Activated CD8-positive, alpha-beta T cell treated with anti-CD3 and anti-CD28 coated beads, Interleukin-2, amount 10 ng/mL, durations not matched to agents 7 days and 5 days (primary cell): Measurements from ENCODE around the gene ANXA4. TPM values are rescaled to one million over a fixed set of nuclear protein-coding genes. Genes with fewer than 3 reads are reported as not detected.
"Not testable (repeated sequence)": the region's sequence is repeated elsewhere in the genome, so short reads cannot be mapped to it uniquely, and the experiment has no call there.

Experiments
- ATAC-seq: fragments of 150-1000 bp; cut with Tn5 transposase; one replicate; pipeline ENCODE4 v1.10.0; 2021; ENCODE audit warnings: moderate library complexity
- CTCF ChIA-PET: fragments of 350-600 bp; sonication (Branson Sonifier 250); formaldehyde crosslinking; loops from one replicate; lab custom pipeline; 2021; ENCODE audit warnings: antibody characterized with exemption; lab: Charles Lee
- POLR2A ChIA-PET: fragments of 350-600 bp; sonication (Branson Sonifier 250); formaldehyde crosslinking; loops from one replicate; lab custom pipeline; 2021; ENCODE audit warnings: antibody characterized with exemption; lab: Charles Lee
- DNase-seq: peaks from one replicate; pipeline ENCODE4 v3.0.0-alpha.2; 2020
- H3K27ac Mint-ChIP-seq: one replicate; pipeline ENCODE4 v1.8.0; 2021; ENCODE audit warnings: mild to moderate bottlenecking, mixed read lengths
- H3K27me3 Mint-ChIP-seq: one replicate; pipeline ENCODE4 v1.8.0; 2021; ENCODE audit warnings: low read depth, mixed read lengths
- H3K36me3 Mint-ChIP-seq: one replicate; pipeline ENCODE4 v1.8.0; 2021; ENCODE audit warnings: low read depth, mixed read lengths
- H3K4me1 Mint-ChIP-seq: one replicate; pipeline ENCODE4 v1.8.0; 2021; ENCODE audit warnings: low read depth, mixed read lengths
- H3K4me3 Mint-ChIP-seq: one replicate; pipeline ENCODE4 v1.8.0; 2021; ENCODE audit warnings: mild to moderate bottlenecking, mixed read lengths
- H3K9me3 Mint-ChIP-seq: one replicate; pipeline ENCODE4 v1.8.0; 2022; ENCODE audit warnings: mixed read lengths; ENCODE audit not compliant: insufficient read depth
- total RNA-seq, 2 experiments: library from RNA; stranded (reverse); gene quantifications; one replicate each; pipeline ENCODE4 v1.2.3, GENCODE V29; 2021

ANXA4 gene
- total RNA-seq, 2 experiments from 2014 or later = 53.5 to 59.5 TPM

GRCh38 chr2:69704446-69704845 is 37.5 kb upstream of the ANXA4 start:
- Mint-ChIP-seq H3K36me3 (no peaks in the 10 kb centered on the region), H3K4me3 (no peak overlapping the region), H3K9me3 (no peaks in the 10 kb centered on the region), H3K27me3 (peaks cover 3% of the 10 kb centered on the region), H3K4me1 (peaks cover 3% of the 10 kb centered on the region), H3K27ac (no peak overlapping the region)
- DNase-seq = no peak
- no peak for ATAC-seq
- POLR2A ChIA-PET = no interaction called here
- CTCF ChIA-PET = interaction anchor here (0.9 kb wide), 1 partner anchor 60 kb away, joined by 3 read pairs; no protein-coding TSS in a partner anchor

- Mint-ChIP-seq H3K9me3 (no peaks in the 10 kb centered on the region), H3K4me1 (peaks cover 3% of the 10 kb centered on the region), H3K27me3 (no peaks in the 10 kb centered on the region), H3K4me3 (no peak overlapping the region), H3K27ac (no peak overlapping the region), H3K36me3 (no peaks in the 10 kb centered on the region)
- CTCF ChIA-PET = interaction anchor here (1.5 kb wide), 1 partner anchor 16 kb away, joined by 3 read pairs; no protein-coding TSS in a partner anchor
- ATAC-seq (no peak), DNase-seq (no peak)
- POLR2A ChIA-PET = no interaction called here
Observed at GRCh38 chr2:69709290-69709689, 32.6 kb upstream of the ANXA4 start.

- no peak overlapping the region for H3K4me3 Mint-ChIP-seq
- no peaks in the 10 kb centered on the region for H3K27me3 Mint-ChIP-seq
- H3K9me3 Mint-ChIP-seq = no peaks in the 10 kb centered on the region
- POLR2A ChIA-PET = no interaction called here
- no peak overlapping the region for H3K27ac Mint-ChIP-seq
- DNase-seq (no peak), ATAC-seq (no peak)
- CTCF ChIA-PET = interaction anchor here (1.8 to 6.5 kb wide), 2 partner anchors 13 to 149 kb away, joined by 8 to 90 read pairs; no protein-coding TSS in a partner anchor
- H3K36me3 Mint-ChIP-seq = no peaks in the 10 kb centered on the region
- H3K4me1 Mint-ChIP-seq = peaks cover 10% of the 10 kb centered on the region
Observed at GRCh38 chr2:69711971-69712370, 30.0 kb upstream of the ANXA4 start.

- CTCF ChIA-PET = interaction anchor here (0.6 to 6.5 kb wide), 19 partner anchors 9 to 329 kb away, joined by 3 to 90 read pairs (median 4); partner anchors contain the start of genes AAK1 and NFU1
- no peaks in the 10 kb centered on the region for H3K9me3 Mint-ChIP-seq
- no peaks in the 10 kb centered on the region for H3K27me3 Mint-ChIP-seq
- H3K27ac Mint-ChIP-seq = no peak overlapping the region
- peaks cover 7% of the 10 kb centered on the region for H3K4me1 Mint-ChIP-seq
- no peak overlapping the region for H3K4me3 Mint-ChIP-seq
- H3K36me3 Mint-ChIP-seq = no peaks in the 10 kb centered on the region
- no peak for DNase-seq
- ATAC-seq = no peak
- POLR2A ChIA-PET = interaction anchor here (0.7 to 2.5 kb wide), 2 partner anchors 68 to 70 kb away, joined by 3 to 14 read pairs; partner anchors contain the start of gene AAK1
Observed at GRCh38 chr2:69714024-69714423, 27.9 kb upstream of the ANXA4 start.

DNA sequence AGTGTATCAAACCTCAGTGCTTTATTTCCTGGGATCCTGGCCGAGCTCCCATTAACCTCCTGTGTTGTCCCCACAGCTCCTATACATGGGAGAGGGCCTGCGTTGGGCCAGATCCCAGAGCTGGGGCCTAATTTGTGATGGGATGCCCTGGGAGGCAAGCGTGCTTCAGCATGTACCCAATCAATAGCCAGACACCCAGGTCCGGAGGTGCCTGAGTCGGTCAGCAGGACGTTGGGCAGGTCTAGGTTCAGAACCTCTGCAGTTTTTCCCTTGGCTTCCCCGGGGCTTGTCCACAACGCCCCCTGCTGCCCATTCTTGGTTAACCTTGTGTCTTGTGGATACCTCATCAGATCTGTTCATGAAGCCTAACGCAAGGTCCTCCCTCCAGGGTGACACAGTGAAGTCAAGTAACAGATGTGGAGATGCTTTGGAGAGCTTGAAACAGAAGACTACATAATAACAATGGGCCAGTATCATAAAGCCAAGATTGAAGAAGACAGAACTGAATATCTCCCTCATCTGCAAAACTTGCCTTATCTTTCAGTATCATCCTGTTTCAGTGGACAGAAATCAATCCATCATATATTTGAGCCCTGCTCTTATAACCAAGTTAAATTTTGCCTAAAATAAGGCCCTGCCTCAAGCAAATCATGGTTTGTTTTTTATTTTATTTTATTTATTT is 27.3 kb upstream of the ANXA4 start:
- H3K4me3 Mint-ChIP-seq, H3K27ac Mint-ChIP-seq: not testable (repeated sequence)
- POLR2A ChIA-PET = interaction anchor here (2.5 kb wide), 1 partner anchor 71 kb away, joined by 14 read pairs; the partner anchor contains the start of gene AAK1

DNA sequence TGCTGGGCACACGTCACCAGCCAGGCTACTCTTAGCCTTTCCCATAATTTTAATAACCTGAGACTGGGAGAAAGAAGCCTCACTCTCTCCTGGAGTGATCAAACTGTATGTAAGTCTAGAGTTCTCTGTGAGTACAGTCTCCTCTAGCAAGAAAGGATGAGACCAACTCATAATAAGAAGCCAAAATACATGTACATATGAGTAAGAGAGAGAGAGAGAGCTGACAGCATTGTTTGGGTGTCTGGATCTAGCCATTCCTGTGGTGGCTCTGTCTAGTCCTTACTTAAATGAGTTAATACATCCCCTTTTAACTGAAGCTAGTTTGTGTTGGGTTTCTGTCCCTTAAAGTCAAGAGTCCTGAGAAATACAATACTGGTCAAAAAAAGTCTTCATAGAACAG is 26.0 kb upstream of the ANXA4 start:
- H3K27ac Mint-ChIP-seq = no peak overlapping the region
- ATAC-seq (no peak), DNase-seq (no peak)
- no peaks in the 10 kb centered on the region for H3K36me3 Mint-ChIP-seq
- CTCF ChIA-PET = interaction anchor here (0.6 to 6.5 kb wide), 9 partner anchors 9 to 162 kb away, joined by 3 to 90 read pairs (median 6); partner anchors contain the start of gene AAK1
- no peaks in the 10 kb centered on the region for H3K9me3 Mint-ChIP-seq
- H3K4me1 Mint-ChIP-seq = peaks cover 7% of the 10 kb centered on the region
- H3K4me3 Mint-ChIP-seq = no peak overlapping the region
- H3K27me3 Mint-ChIP-seq = peaks cover 2% of the 10 kb centered on the region
- POLR2A ChIA-PET = interaction anchor here (1.4 kb wide), 1 partner anchor 72 kb away, joined by 4 read pairs; the partner anchor contains the start of gene AAK1

More for the DNA sequence above, 27.3 kb upstream of the ANXA4 start:
- H3K4me1 Mint-ChIP-seq, H3K27me3 Mint-ChIP-seq, H3K36me3 Mint-ChIP-seq, H3K9me3 Mint-ChIP-seq: not testable (repeated sequence)
- peak; percentile 95 for DNase-seq
- CTCF ChIA-PET = interaction anchor here (0.6 to 6.5 kb wide), 20 partner anchors 9 to 329 kb away, joined by 3 to 90 read pairs (median 4); partner anchors contain the start of genes AAK1 and NFU1
- peak; percentile 97 for ATAC-seq

DNA sequence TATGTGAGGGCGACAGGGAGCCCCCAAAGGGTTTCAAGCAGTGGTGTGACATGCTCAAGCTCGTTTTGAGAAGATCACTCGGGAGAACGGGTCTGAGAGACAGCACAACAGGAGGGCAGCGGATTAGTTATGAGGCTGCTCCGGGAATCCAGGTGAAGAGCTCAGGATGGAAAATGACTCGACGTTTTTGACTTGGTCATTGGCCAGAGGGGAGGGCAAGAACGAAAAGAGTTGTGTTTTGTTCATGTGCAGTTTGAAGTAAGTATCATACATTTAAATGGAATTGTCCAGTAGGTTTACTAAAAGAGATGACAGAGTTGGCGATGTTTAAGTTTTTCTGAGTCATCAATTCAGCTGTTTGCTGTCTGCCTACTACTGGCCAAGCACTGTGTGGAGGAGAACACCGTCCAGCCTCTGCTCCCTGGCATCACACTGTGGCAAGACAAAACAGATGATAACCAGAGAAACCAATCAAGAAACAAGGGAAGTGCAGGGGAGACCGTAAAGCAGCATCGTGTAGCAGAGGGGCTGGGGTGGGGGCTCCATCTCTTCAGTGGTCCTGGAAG is 25.3 kb upstream of the ANXA4 start:
- no peak overlapping the region for H3K4me3 Mint-ChIP-seq
- ATAC-seq (no peak), DNase-seq (no peak)
- ChIA-PET POLR2A (interaction anchor here (1.4 kb wide), 1 partner anchor 72 kb away, joined by 4 read pairs; the partner anchor contains the start of gene AAK1), CTCF (interaction anchor here (0.6 to 6.5 kb wide), 7 partner anchors 9 to 163 kb away, joined by 3 to 90 read pairs (median 6); partner anchors contain the start of gene AAK1)
- H3K4me1 Mint-ChIP-seq = peaks cover 7% of the 10 kb centered on the region
- H3K27me3 Mint-ChIP-seq = peaks cover 2% of the 10 kb centered on the region
- no peaks in the 10 kb centered on the region for H3K36me3 Mint-ChIP-seq
- no peaks in the 10 kb centered on the region for H3K9me3 Mint-ChIP-seq
- no peak overlapping the region for H3K27ac Mint-ChIP-seq

DNA sequence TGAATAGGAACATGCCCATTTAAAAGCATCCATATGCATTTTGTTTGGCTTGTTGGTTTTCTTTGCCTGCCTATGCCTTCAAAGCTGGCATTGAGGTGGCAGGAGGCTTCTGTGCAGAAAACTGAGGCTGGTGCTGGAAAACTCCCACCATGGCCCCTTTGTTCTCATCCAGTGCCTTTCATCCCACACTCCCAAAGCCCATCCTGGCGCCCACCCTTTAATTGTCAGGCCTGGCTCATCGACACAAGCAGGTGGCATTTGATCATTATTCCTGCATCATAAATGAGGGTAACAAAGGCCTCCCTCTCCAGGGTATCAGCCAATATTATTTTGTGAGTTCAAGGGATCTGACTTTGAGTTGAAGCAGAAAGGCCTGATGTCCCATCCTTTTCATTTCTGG is 24.7 kb upstream of the ANXA4 start:
- H3K9me3 Mint-ChIP-seq = no peaks in the 10 kb centered on the region
- ATAC-seq (no peak), DNase-seq (no peak)
- peaks cover 7% of the 10 kb centered on the region for H3K4me1 Mint-ChIP-seq
- ChIA-PET POLR2A (no interaction called here), CTCF (interaction anchor here (1.2 to 6.5 kb wide), 7 partner anchors 8 to 154 kb away, joined by 3 to 90 read pairs (median 7); partner anchors contain the start of gene AAK1)
- H3K36me3 Mint-ChIP-seq = no peaks in the 10 kb centered on the region
- no peak overlapping the region for H3K4me3 Mint-ChIP-seq
- peaks cover 2% of the 10 kb centered on the region for H3K27me3 Mint-ChIP-seq
- no peak overlapping the region for H3K27ac Mint-ChIP-seq

GRCh38 chr2:69717861-69718273 is 24.1 kb upstream of the ANXA4 start:
- peaks cover 7% of the 10 kb centered on the region for H3K4me1 Mint-ChIP-seq
- no peaks in the 10 kb centered on the region for H3K9me3 Mint-ChIP-seq
- CTCF ChIA-PET = interaction anchor here (1.2 to 6.2 kb wide), 3 partner anchors 20 to 152 kb away, joined by 5 to 45 read pairs (median 7); partner anchors contain the start of gene AAK1
- no peak overlapping the region for H3K4me3 Mint-ChIP-seq
- no peak overlapping the region for H3K27ac Mint-ChIP-seq
- POLR2A ChIA-PET = no interaction called here
- no peaks in the 10 kb centered on the region for H3K36me3 Mint-ChIP-seq
- H3K27me3 Mint-ChIP-seq = peaks cover 2% of the 10 kb centered on the region
- ATAC-seq (no peak), DNase-seq (no peak)

- DNase-seq = no peak
Observed at GRCh38 chr2:69718338-69718965, 23.5 kb upstream of the ANXA4 start.

DNA sequence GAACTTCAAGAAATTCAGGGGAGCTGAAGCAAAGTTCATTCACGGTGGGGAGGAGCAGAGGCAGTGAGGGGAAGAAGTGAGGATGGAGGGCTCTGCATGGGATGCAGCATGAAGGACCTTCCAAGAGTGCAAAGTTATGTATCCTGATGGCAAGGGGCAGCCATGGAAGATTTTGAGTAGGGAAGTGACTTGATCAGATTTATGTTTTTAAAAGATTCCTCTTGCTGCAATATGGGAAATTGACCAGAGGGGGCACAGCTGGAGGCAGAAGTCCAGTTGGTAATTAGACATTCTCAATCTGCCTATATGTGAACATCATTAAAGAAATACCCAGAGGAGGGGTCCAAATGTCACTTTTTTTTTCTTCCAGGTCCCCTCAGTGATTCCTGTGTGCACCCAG is 21.5 kb upstream of the ANXA4 start:
- no peak overlapping the region for H3K27ac Mint-ChIP-seq
- peaks cover 2% of the 10 kb centered on the region for H3K27me3 Mint-ChIP-seq
- DNase-seq (no peak), ATAC-seq (no peak)
- H3K36me3 Mint-ChIP-seq = no peaks in the 10 kb centered on the region
- H3K9me3 Mint-ChIP-seq = no peaks in the 10 kb centered on the region
- CTCF ChIA-PET = interaction anchor here (1.0 to 3.4 kb wide), 7 partner anchors 59 to 345 kb away, joined by 3 to 12 read pairs (median 6); no protein-coding TSS in a partner anchor
- POLR2A ChIA-PET = no interaction called here
- H3K4me3 Mint-ChIP-seq = no peak overlapping the region
- H3K4me1 Mint-ChIP-seq = peaks cover 12% of the 10 kb centered on the region

More at GRCh38 chr2:69718338-69718965, 23.5 kb upstream of the ANXA4 start:
- H3K9me3 Mint-ChIP-seq = no peaks in the 10 kb centered on the region
- no peaks in the 10 kb centered on the region for H3K36me3 Mint-ChIP-seq
- peaks cover 7% of the 10 kb centered on the region for H3K4me1 Mint-ChIP-seq
- peaks cover 2% of the 10 kb centered on the region for H3K27me3 Mint-ChIP-seq
- H3K27ac Mint-ChIP-seq = no peak overlapping the region
- no peak overlapping the region for H3K4me3 Mint-ChIP-seq
- POLR2A ChIA-PET = no interaction called here
- ATAC-seq = no peak
- CTCF ChIA-PET = interaction anchor here (1.2 to 6.2 kb wide), 5 partner anchors 21 to 153 kb away, joined by 5 to 45 read pairs (median 12); partner anchors contain the start of gene AAK1
